OCI-LY7 (cell line): ENCODE data around the gene ADAM12. TPM values are rescaled to one million over a fixed set of nuclear protein-coding genes. Genes with fewer than 3 reads are reported as not detected.

Source experiments
- BruUV-seq: library from RNA; stranded (reverse); fragments of 400-500 nt; replicated peaks from 2 replicates; lab custom pipeline; 2021; lab: Mats Ljungman, UMichigan
- CTCF ChIA-PET: fragments of 300-600 bp; sonication (Branson Sonifier 250); formaldehyde crosslinking; loops from one replicate; lab custom pipeline; 2022; ENCODE audit warnings: antibody characterized with exemption; ENCODE audit not compliant: unreplicated experiment; lab: Charles Lee
- POLR2A ChIA-PET: fragments of 300-600 bp; sonication (Branson Sonifier 250); formaldehyde crosslinking; loops from one replicate; lab custom pipeline; 2022; ENCODE audit warnings: antibody characterized with exemption; lab: Charles Lee
- DNase-seq: peaks from one replicate; pipeline ENCODE4 v3.0.0-alpha.2; 2015; ENCODE audit warnings: low spot score
- H2AFZ ChIP-seq: fragments of 200-600 bp; sonication (generic), shearing (Covaris generic); 2 replicates; pipeline ENCODE4 v1.6.1; 2014; ENCODE audit warnings: mild to moderate bottlenecking, antibody characterized with exemption, low read length, moderate library complexity
- H3K27ac ChIP-seq: fragments of 200-600 bp; sonication (generic); 2 replicates; pipeline ENCODE4 v1.5.1; 2014; ENCODE audit warnings: mixed run types, low read depth, mild to moderate bottlenecking, moderate library complexity, low read length, inconsistent platforms; ENCODE audit not compliant: poor library complexity, severe bottlenecking
- H3K36me3 ChIP-seq: fragments of 200-600 bp; sonication (generic); 2 replicates; pipeline ENCODE4 v1.6.1; 2014; ENCODE audit warnings: mild to moderate bottlenecking, antibody characterized with exemption, low read length, moderate library complexity, mixed read lengths; ENCODE audit not compliant: insufficient read depth
- H3K4me1 ChIP-seq: fragments of 200-600 bp; sonication (generic); 2 replicates; pipeline ENCODE4 v1.5.1; 2014; ENCODE audit warnings: mild to moderate bottlenecking, low read length; ENCODE audit not compliant: insufficient read depth, poor library complexity, severe bottlenecking
- H3K4me2 ChIP-seq: fragments of 200-600 bp; sonication (generic); 2 replicates; pipeline ENCODE4 v1.6.1; 2014; ENCODE audit warnings: mild to moderate bottlenecking, low read length
- H3K4me3 ChIP-seq: fragments of 200-600 bp; sonication (generic); 2 replicates; pipeline ENCODE4 v1.5.1; 2014; ENCODE audit warnings: mild to moderate bottlenecking, low read depth, low read length; ENCODE audit not compliant: poor library complexity, severe bottlenecking
- H3K79me2 ChIP-seq: fragments of 200-600 bp; sonication (generic); 2 replicates; pipeline ENCODE4 v1.6.1; 2016; ENCODE audit warnings: low read depth, mild to moderate bottlenecking, low read length, moderate library complexity, mixed read lengths; ENCODE audit not compliant: insufficient read depth
- H3K9me2 ChIP-seq: fragments of 200-600 bp; sonication (generic); 2 replicates; pipeline ENCODE4 v1.6.1; 2016; ENCODE audit warnings: mild to moderate bottlenecking, low read length, mixed read lengths; ENCODE audit not compliant: insufficient read depth
- H3K9me3 ChIP-seq: fragments of 200-600 bp; sonication (generic); 2 replicates; pipeline ENCODE4 v1.6.1; 2014; ENCODE audit warnings: mild to moderate bottlenecking, mixed run types, low read length, mixed read lengths
- H4K20me1 ChIP-seq: fragments of 200-600 bp; sonication (generic); 2 replicates; pipeline ENCODE4 v1.6.1; 2014; ENCODE audit warnings: mild to moderate bottlenecking, antibody characterized with exemption, low read length, moderate library complexity, mixed read lengths; ENCODE audit not compliant: insufficient read depth
- EZH2phosphoT487 ChIP-seq: fragments of 200-600 bp; sonication (generic); IDR thresholded peaks from 2 replicates; pipeline ENCODE4 v1.6.1; 2018; ENCODE audit warnings: low read depth, borderline replicate concordance, mild to moderate bottlenecking, mixed run types, antibody characterized with exemption, low read length, moderate library complexity, mixed read lengths
- intact Hi-C: fragments of 100-400 bp; cut with micrococcal nuclease; formaldehyde crosslinking; loops from one replicate; pipeline ENCODE4 v1.10.0; 2022; ENCODE audit not compliant: unreplicated experiment
- total RNA-seq, 2 experiments: library from RNA; depleted of rRNA in 1 of 2; stranded (reverse); fragments of >200 nt in 1 of 2; shearing (Covaris generic) in 1 of 2; gene quantifications; 2 replicates each; pipeline ENCODE4 v1.2.3, GENCODE V29; 2014 to 2022
- TF ChIP-seq, protein P1 (sequence below): fragments of 200-600 bp; sonication (generic); conservative IDR thresholded peaks from 2 replicates; pipeline ENCODE4 v1.5.1; 2014; ENCODE audit warnings: mild to moderate bottlenecking, antibody characterized with exemption, low read length, moderate library complexity, mixed read lengths

The ADAM12 gene
- total RNA-seq, 2 experiments from 2014 or later = 0.06 TPM; not detected in 1

DNA sequence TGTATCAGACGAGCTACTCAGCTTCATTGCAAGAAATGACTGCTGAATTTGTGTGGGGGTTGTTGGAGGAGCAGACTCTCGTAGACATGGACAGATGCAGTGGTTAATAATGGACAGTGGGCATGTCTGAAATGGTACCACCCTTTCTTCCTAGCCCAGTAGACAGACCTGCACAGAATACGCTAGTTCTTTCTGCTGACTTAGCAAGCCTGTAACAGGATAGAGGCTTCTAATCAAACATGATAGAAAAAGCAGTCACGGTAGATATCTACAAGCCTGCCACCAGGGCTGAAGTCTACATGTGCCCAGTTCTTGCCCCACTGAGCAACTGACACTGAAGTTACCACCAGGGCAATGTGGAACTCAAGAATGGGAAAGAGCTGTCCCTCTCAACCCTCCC lies 303.9 kb downstream of the ADAM12 start:
- no peak for TF ChIP-seq EZH2phosphoT487
- TF ChIP-seq, protein P1, sequence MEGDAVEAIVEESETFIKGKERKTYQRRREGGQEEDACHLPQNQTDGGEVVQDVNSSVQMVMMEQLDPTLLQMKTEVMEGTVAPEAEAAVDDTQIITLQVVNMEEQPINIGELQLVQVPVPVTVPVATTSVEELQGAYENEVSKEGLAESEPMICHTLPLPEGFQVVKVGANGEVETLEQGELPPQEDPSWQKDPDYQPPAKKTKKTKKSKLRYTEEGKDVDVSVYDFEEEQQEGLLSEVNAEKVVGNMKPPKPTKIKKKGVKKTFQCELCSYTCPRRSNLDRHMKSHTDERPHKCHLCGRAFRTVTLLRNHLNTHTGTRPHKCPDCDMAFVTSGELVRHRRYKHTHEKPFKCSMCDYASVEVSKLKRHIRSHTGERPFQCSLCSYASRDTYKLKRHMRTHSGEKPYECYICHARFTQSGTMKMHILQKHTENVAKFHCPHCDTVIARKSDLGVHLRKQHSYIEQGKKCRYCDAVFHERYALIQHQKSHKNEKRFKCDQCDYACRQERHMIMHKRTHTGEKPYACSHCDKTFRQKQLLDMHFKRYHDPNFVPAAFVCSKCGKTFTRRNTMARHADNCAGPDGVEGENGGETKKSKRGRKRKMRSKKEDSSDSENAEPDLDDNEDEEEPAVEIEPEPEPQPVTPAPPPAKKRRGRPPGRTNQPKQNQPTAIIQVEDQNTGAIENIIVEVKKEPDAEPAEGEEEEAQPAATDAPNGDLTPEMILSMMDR = no peak

GRCh38 chr10:126083009-126083408 lies 305.3 kb downstream of the ADAM12 start:
- no TSS peak for BruUV-seq
- H4K20me1 ChIP-seq = no peaks in the 10 kb centered on the region
- no peaks in the 10 kb centered on the region for H3K79me2 ChIP-seq
- H2AFZ ChIP-seq = no peak overlapping the region
- no peak overlapping the region for H3K27ac ChIP-seq
- H3K4me3 ChIP-seq = no peak overlapping the region
- ChIA-PET POLR2A (no interaction called here), CTCF (no interaction called here)
- H3K4me2 ChIP-seq = no peak overlapping the region
- no peaks in the 10 kb centered on the region for H3K36me3 ChIP-seq
- no peak for DNase-seq
- no peaks in the 10 kb centered on the region for H3K9me2 ChIP-seq
- H3K9me3 ChIP-seq = no peaks in the 10 kb centered on the region
- TF ChIP-seq, protein P1 = no peak
- no peak for TF ChIP-seq EZH2phosphoT487
- intact Hi-C loops = no loop called here
- H3K4me1 ChIP-seq = no peaks in the 10 kb centered on the region

More for the DNA sequence above, 303.9 kb downstream of the ADAM12 start:
- ChIA-PET POLR2A (no interaction called here), CTCF (no interaction called here)
- Histone ChIP-seq H3K9me2 (no peaks in the 10 kb centered on the region), H3K9me3 (no peaks in the 10 kb centered on the region), H3K79me2 (no peaks in the 10 kb centered on the region), H3K4me3 (no peak overlapping the region), H3K27ac (no peak overlapping the region), H3K4me1 (no peaks in the 10 kb centered on the region), H3K4me2 (no peak overlapping the region), H2AFZ (no peak overlapping the region), H3K36me3 (no peaks in the 10 kb centered on the region), H4K20me1 (no peaks in the 10 kb centered on the region)
- DNase-seq = no peak
- intact Hi-C loops = no loop called here
- no TSS peak for BruUV-seq

DNA sequence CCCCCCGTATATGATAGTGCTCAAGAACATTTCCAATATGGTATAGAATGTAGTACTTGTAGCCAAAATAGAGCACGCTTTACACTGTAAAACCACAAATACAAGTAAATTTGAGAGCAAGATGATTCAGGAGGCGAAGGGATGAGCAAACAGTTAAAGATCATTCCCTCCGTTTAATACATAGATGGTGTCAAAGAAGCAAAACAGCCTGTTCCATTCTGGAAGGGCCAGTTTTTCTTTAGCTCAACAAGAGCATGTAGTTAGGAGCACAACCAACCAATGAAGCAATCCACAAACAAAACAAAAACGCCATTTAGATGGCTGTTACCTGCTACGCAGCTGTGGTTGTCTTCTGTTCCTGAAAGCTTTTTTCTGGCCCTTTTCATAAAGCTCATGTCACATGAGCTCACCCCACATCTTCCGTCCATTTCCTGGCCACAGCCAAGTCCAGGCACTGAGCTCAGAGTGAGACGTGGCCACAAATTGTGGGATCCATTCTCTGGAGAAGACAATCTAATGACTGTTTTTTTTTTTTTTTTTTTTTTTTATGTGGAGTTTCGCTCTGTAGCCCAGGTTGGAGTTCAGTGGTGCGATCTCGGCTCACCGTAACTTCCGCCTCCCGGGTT lies 306.3 kb downstream of the ADAM12 start:
- Histone ChIP-seq H2AFZ (no peak overlapping the region), H3K4me2 (no peak overlapping the region), H3K9me3 (no peaks in the 10 kb centered on the region), H3K27ac (no peak overlapping the region), H3K36me3 (no peaks in the 10 kb centered on the region), H4K20me1 (no peaks in the 10 kb centered on the region), H3K4me3 (no peak overlapping the region), H3K9me2 (no peaks in the 10 kb centered on the region), H3K79me2 (no peaks in the 10 kb centered on the region), H3K4me1 (no peaks in the 10 kb centered on the region)
- CTCF ChIA-PET = no interaction called here
- no peak for TF ChIP-seq EZH2phosphoT487
- TF ChIP-seq, protein P1 = no peak
- intact Hi-C loops = no loop called here
- BruUV-seq = no TSS peak
- DNase-seq = no peak
- POLR2A ChIA-PET = interaction anchor here (0.6 kb wide), 1 partner anchor 529 kb away, joined by 8 read pairs; no protein-coding TSS in a partner anchor
